PC-9 (cell line): ENCODE data around the gene RIPOR3. TPM values are rescaled to one million over a fixed set of nuclear protein-coding genes. Genes with fewer than 3 reads are reported as not detected.

Experiments
- BruUV-seq: library from RNA; stranded (reverse); fragments of 400-500 nt; replicated peaks from 2 replicates; lab custom pipeline; 2021; lab: Mats Ljungman, UMichigan
- CTCF ChIA-PET: fragments of 300-600 bp; sonication (Branson Sonifier 250); formaldehyde crosslinking; loops from one replicate; lab custom pipeline; 2022; ENCODE audit warnings: antibody characterized with exemption; lab: Charles Lee
- POLR2A ChIA-PET: fragments of 300-600 bp; sonication (Branson Sonifier 250); formaldehyde crosslinking; loops from one replicate; lab custom pipeline; 2022; ENCODE audit warnings: antibody characterized with exemption; ENCODE audit not compliant: unreplicated experiment; lab: Charles Lee
- DNase-seq, 2 experiments: peaks; one replicate each; pipeline versions ENCODE4 v3.0.0 to v3.0.0-alpha.2; 2015 to 2022; ENCODE audit warnings: mixed read lengths in 1 of 2
- H2AFZ ChIP-seq: fragments of 200-600 bp; sonication (generic); 2 replicates; pipeline ENCODE4 v1.8.1; 2017; ENCODE audit warnings: antibody characterized with exemption
- H3F3A ChIP-seq: fragments of 200-600 bp; sonication (generic); 2 replicates; pipeline ENCODE4 v1.8.1; 2017; ENCODE audit warnings: antibody characterized with exemption, mild to moderate bottlenecking, low read depth; ENCODE audit not compliant: insufficient read depth
- H3K27ac ChIP-seq: fragments of 200-600 bp; sonication (generic); 2 replicates; pipeline ENCODE4 v1.6.1; 2016; ENCODE audit warnings: mixed run types
- H3K27me3 ChIP-seq: fragments of 200-600 bp; sonication (generic); 2 replicates; pipeline ENCODE4 v1.6.1; 2016; ENCODE audit warnings: low read depth, mixed run types; ENCODE audit not compliant: insufficient read depth
- H3K36me3 ChIP-seq: fragments of 200-600 bp; sonication (generic); 2 replicates; pipeline ENCODE4 v1.6.1; 2016; ENCODE audit warnings: low read depth, mixed run types
- H3K4me1 ChIP-seq: fragments of 200-600 bp; sonication (generic); replicated peaks from 2 replicates; pipeline ENCODE4 v1.6.1; 2016; ENCODE audit warnings: mixed run types; ENCODE audit not compliant: insufficient read depth
- H3K4me2 ChIP-seq: fragments of 200-600 bp; sonication (generic); 2 replicates; pipeline ENCODE4 v1.6.1; 2017; ENCODE audit warnings: mixed run types
- H3K4me3 ChIP-seq: fragments of 200-600 bp; sonication (generic); 2 replicates; pipeline ENCODE4 v1.6.1; 2016; ENCODE audit warnings: mixed run types
- H3K79me2 ChIP-seq: fragments of 200-600 bp; sonication (generic); 2 replicates; pipeline ENCODE4 v1.6.1; 2017; ENCODE audit warnings: low read depth, mixed run types
- H3K9me2 ChIP-seq: fragments of 200-600 bp; sonication (generic); 2 replicates; pipeline ENCODE4 v1.8.1; 2017; ENCODE audit warnings: mild to moderate bottlenecking; ENCODE audit not compliant: insufficient read depth
- H3K9me3 ChIP-seq: fragments of 200-600 bp; sonication (generic); 2 replicates; pipeline ENCODE4 v1.8.1; 2016; ENCODE audit warnings: low read depth; ENCODE audit not compliant: insufficient read depth
- H4K20me1 ChIP-seq: fragments of 200-600 bp; sonication (generic); 2 replicates; pipeline ENCODE4 v1.8.1; 2017; ENCODE audit not compliant: insufficient read depth
- EZH2 ChIP-seq: fragments of 200-600 bp; sonication (generic); IDR thresholded peaks from 2 replicates; pipeline ENCODE4 v1.8.0; 2017; ENCODE audit warnings: antibody characterized with exemption, low read depth
- intact Hi-C: fragments of 100-400 bp; cut with micrococcal nuclease; formaldehyde crosslinking; loops from one replicate; pipeline ENCODE4 v1.10.0; 2022; ENCODE audit not compliant: unreplicated experiment
- total RNA-seq: library from RNA; stranded (reverse); gene quantifications from 2 replicates; pipeline ENCODE4 v1.2.3, GENCODE V29; 2021
- TF ChIP-seq, protein P1 (sequence below): fragments of 200-600 bp; sonication (generic); conservative IDR thresholded peaks from 2 replicates; pipeline ENCODE4 v1.6.1; 2017; ENCODE audit warnings: mixed run types, antibody characterized with exemption, mild to moderate bottlenecking, moderate library complexity

Gene RIPOR3
- total RNA-seq, 1 experiment from 2014 or later, result 6.3 TPM

DNA sequence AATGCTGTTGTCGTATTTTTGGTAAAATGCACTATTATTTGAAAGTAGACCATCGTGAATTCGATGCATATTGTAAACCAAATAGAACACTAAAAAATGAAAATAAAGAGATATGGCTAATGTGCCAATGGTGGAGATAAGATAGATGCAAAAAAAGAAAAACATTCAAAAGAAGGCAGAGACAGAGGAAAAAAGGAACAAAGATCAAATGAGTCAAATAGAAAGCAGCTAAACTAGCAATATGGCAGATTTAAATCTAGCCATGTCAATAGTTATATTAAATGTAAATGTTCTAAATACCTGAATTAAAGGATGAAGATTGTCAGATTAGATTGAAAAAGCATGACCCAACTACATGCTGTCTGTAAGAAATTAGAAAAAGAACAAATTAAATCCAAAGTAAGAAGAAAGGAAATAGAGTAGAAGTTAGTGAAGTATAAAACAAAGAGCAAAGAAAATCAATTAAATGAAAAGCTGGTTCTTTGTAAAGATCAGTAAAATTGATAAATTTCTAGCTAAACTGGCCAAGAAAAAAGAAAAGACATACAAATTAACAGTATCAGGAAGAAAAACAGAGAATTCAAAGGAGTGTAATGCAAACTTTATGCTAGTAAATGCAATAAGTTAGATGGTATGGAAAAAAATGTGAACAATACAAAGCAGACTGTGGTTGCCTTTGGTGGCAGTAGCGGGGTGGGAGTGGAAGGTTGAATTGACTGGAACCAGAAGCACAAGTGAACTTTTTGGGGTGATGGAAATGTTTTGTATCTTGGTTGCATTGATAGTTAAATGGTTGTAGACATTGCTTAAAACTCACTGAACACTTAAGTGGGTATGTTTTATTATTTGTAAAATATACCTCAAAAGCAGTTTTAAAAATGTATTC is 136.4 kb downstream of the RIPOR3 start:
- intact Hi-C loops, result loop anchor here (10.0 kb wide), 1 partner anchor 1860 kb away; no protein-coding TSS in a partner anchor
- Histone ChIP-seq H4K20me1 (no peaks in the 10 kb centered on the region), H3K36me3 (peaks cover 11% of the 10 kb centered on the region; the same call in 1 of the 2 replicates), H2AFZ (no peak overlapping the region), H3K27me3 (no peaks in the 10 kb centered on the region), H3K4me3 (no peak overlapping the region), H3K9me2 (no peaks in the 10 kb centered on the region), H3K4me2 (no peak overlapping the region), H3F3A (peaks cover 19% of the 10 kb centered on the region; the same call in 1 of the 2 replicates), H3K4me1 (peaks cover 9% of the 10 kb centered on the region; the same call in 1 of the 2 replicates), H3K27ac (no peak overlapping the region), H3K9me3 (no peaks in the 10 kb centered on the region), H3K79me2 (peaks cover 25% of the 10 kb centered on the region)
- TF ChIP-seq, protein P1, sequence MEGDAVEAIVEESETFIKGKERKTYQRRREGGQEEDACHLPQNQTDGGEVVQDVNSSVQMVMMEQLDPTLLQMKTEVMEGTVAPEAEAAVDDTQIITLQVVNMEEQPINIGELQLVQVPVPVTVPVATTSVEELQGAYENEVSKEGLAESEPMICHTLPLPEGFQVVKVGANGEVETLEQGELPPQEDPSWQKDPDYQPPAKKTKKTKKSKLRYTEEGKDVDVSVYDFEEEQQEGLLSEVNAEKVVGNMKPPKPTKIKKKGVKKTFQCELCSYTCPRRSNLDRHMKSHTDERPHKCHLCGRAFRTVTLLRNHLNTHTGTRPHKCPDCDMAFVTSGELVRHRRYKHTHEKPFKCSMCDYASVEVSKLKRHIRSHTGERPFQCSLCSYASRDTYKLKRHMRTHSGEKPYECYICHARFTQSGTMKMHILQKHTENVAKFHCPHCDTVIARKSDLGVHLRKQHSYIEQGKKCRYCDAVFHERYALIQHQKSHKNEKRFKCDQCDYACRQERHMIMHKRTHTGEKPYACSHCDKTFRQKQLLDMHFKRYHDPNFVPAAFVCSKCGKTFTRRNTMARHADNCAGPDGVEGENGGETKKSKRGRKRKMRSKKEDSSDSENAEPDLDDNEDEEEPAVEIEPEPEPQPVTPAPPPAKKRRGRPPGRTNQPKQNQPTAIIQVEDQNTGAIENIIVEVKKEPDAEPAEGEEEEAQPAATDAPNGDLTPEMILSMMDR, result no peak
- TF ChIP-seq EZH2, result no peak
- ChIA-PET POLR2A (no interaction called here), CTCF (no interaction called here)
- BruUV-seq, result no TSS peak
- no peak for DNase-seq

DNA sequence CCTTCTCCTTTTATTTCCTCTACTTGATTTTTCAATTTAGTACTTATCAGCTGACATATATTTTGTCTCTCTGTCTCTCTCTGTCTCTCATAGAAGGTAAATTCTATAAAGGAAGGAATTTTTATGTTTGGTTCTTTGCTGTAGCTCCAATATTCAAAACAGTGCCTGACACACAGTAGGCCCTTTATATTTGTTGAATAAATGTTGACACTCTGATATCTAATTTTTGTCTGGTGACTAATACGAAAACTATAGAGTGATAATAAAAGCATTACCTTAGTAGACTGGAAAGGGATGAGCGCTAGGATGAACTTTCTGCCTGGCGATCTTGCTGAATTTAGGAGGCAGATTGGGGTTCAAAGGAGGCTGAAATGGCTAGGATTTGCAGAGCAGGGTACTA is 138.4 kb downstream of the RIPOR3 start:
- Histone ChIP-seq H3K4me2 (no peak overlapping the region), H2AFZ (no peak overlapping the region), H3K4me1 (peaks cover 3% of the 10 kb centered on the region; the same call in 1 of the 2 replicates), H3K4me3 (no peak overlapping the region), H3K9me2 (no peaks in the 10 kb centered on the region), H4K20me1 (no peaks in the 10 kb centered on the region), H3K27ac (no peak overlapping the region), H3K79me2 (peaks cover 25% of the 10 kb centered on the region), H3K36me3 (peaks cover 21% of the 10 kb centered on the region; the same call in 1 of the 2 replicates), H3K9me3 (no peaks in the 10 kb centered on the region), H3K27me3 (no peaks in the 10 kb centered on the region), H3F3A (peaks cover 15% of the 10 kb centered on the region; the same call in 1 of the 2 replicates)
- ChIA-PET POLR2A (no interaction called here), CTCF (no interaction called here)
- DNase-seq, result no peak
- no peak for TF ChIP-seq EZH2
- TF ChIP-seq, protein P1, result no peak
- no TSS peak for BruUV-seq
- intact Hi-C loops, result loop anchor here (10.0 kb wide), 1 partner anchor 1858 kb away; no protein-coding TSS in a partner anchor

DNA sequence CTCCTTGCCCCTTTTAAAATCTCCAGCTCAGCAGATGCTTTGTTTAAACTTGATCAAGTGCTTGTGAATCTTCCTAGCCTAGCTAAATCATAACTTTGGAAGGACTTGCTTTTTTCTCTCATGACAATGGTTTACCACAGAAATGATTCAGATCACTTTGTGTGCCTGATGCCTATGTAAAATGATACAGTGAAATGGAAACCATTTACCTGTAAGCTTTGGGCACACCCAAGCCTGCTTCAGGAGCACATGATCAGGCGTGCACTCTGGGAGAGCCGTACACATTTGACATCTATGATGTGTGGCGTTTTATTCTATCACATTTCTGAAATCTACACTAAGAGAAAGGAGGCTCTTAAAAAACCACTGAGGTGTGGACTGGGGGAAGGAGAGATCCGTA is 140.1 kb downstream of the RIPOR3 start:
- no peak for TF ChIP-seq EZH2
- TF ChIP-seq, protein P1, result no peak
- Histone ChIP-seq H3F3A (peaks cover 11% of the 10 kb centered on the region; the same call in 1 of the 2 replicates), H3K4me1 (no peaks in the 10 kb centered on the region), H3K4me2 (no peak overlapping the region), H2AFZ (no peak overlapping the region), H3K4me3 (no peak overlapping the region), H3K27ac (no peak overlapping the region), H3K36me3 (peaks cover 13% of the 10 kb centered on the region; the same call in 1 of the 2 replicates), H4K20me1 (no peaks in the 10 kb centered on the region), H3K27me3 (no peaks in the 10 kb centered on the region), H3K79me2 (peaks cover 38% of the 10 kb centered on the region), H3K9me3 (no peaks in the 10 kb centered on the region), H3K9me2 (no peaks in the 10 kb centered on the region)
- BruUV-seq, result no TSS peak
- intact Hi-C loops, result loop anchor here (10.0 kb wide), 1 partner anchor 1856 kb away; no protein-coding TSS in a partner anchor
- CTCF ChIA-PET, result interaction anchor here (0.9 kb wide), 1 partner anchor 87 kb away, joined by 3 read pairs; no protein-coding TSS in a partner anchor
- DNase-seq, result no peak
- POLR2A ChIA-PET, result interaction anchor here (0.7 kb wide), 1 partner anchor 69 kb away, joined by 6 read pairs; no protein-coding TSS in a partner anchor
